ENCODE results near the gene HDAC4. TPM values are rescaled to one million over a fixed set of nuclear protein-coding genes. Genes with fewer than 3 reads are reported as not detected.

The HDAC4 gene
- total and polyA plus RNA-seq, 2 of the 4 experiments (the other 2 are of a cell fraction): 4.1 to 7.2 TPM

GRCh38 chr2:239326831-239327535 lies 73.8 kb downstream of the HDAC4 start:
- no peaks in the 10 kb centered on the region; the same call in 1 of the 2 replicates for H3K9me3 ChIP-seq (ENCODE audit: control insufficient read depth, insufficient read depth, low read length)
- peak overlapping the region; percentile 80; the same call in 1 of the 2 replicates for H3K9ac ChIP-seq (ENCODE audit: low read depth, low read length)
- dilution Hi-C loops (cut with HindIII; ENCODE audit: low sequenced_read_pairs, unreplicated experiment) (no loop called here), in situ Hi-C loops (cut with MboI; ENCODE audit: low sequenced_read_pairs) (no loop called here), intact Hi-C loops (cut with micrococcal nuclease) (no loop called here)
- 93% methylated on average over 5 of the region's 16 CpGs; no CpG with 5 or more reads in 1 of the 2 experiments for WGBS, 2 experiments (ENCODE audit: extremely low coverage in 2 of 2, insufficient read length in 1 of 2)
- peak overlapping the region; percentile 92; the same call in 1 of the 2 replicates for H4K5ac ChIP-seq (ENCODE audit: low read depth, low read length)
- peak overlapping the region; percentile 8; the same call in 1 of the 2 replicates for H3K23ac ChIP-seq (ENCODE audit: low read depth, low read length)
- peaks cover 56% of the 10 kb centered on the region for H3K4me1 ChIP-seq (ENCODE audit: control insufficient read depth, insufficient read depth, low read length)
- no peak overlapping the region for H3K4me3 ChIP-seq (ENCODE audit: insufficient read depth, low read depth, low read length)
- no peak overlapping the region for H2AK9ac ChIP-seq (replicated peaks; ENCODE audit: low read depth, low read length, poor library complexity)
- peak; percentile 69 for DNase-seq
- peak overlapping the region; percentile 96 for H3K27ac ChIP-seq (ENCODE audit: insufficient read depth, low read length)
- peak overlapping the region; percentile 93; the same call in 1 of the 2 replicates for H4K91ac ChIP-seq (ENCODE audit: insufficient read depth, low read depth, low read length)
- H3K36me3 ChIP-seq (ENCODE audit: control insufficient read depth, insufficient read depth, low read length): peaks cover 11% of the 10 kb centered on the region
- H4K20me1 ChIP-seq (ENCODE audit: insufficient read depth, low read length): peaks cover 4% of the 10 kb centered on the region; the same call in 1 of the 2 replicates
- peak overlapping the region; percentile 22; the same call in 1 of the 2 replicates for H2BK120ac ChIP-seq (ENCODE audit: low read depth, low read length)
- peaks cover 28% of the 10 kb centered on the region for H3K9me1 ChIP-seq (ENCODE audit: insufficient read depth, low read length)
- H3K79me1 ChIP-seq (ENCODE audit: low read depth in 1 of 2, low read length in 2 of 2): peaks cover 51 to 83% of the 10 kb centered on the region in 2 experiments
- CTCF ChIA-PET: no interaction called here
- H2BK15ac ChIP-seq (ENCODE audit: low read depth, low read length): no peak overlapping the region
- H3K14ac ChIP-seq (replicated peaks; ENCODE audit: low read depth, low read length): peak overlapping the region; percentile 77; the same call in 1 of the 2 replicates
- no peak for ATAC-seq (ENCODE audit: low read depth)
- no peak overlapping the region for H3K56ac ChIP-seq (ENCODE audit: extremely low read depth, insufficient read depth, low read length)
- no peak overlapping the region for H2AFZ ChIP-seq (replicated peaks; ENCODE audit: low read length, poor library complexity)
- peak overlapping the region; percentile 89 for H3K18ac ChIP-seq (ENCODE audit: low read depth, low read length)
- 0 out of 2 replicates have a peak overlapping the region, but pooled peaks have one; percentile 71 for H2BK20ac ChIP-seq (ENCODE audit: low read depth, low read length)
- peak overlapping the region; percentile 88 for H3K4ac ChIP-seq (ENCODE audit: low read depth, low read length)
- H3K27me3 ChIP-seq (ENCODE audit: control insufficient read depth, insufficient read depth, low read length): no peaks in the 10 kb centered on the region
- BruUV-seq (replicated peaks): no TSS peak
- H2AK5ac ChIP-seq (ENCODE audit: low read depth, low read length): peak overlapping the region; percentile 96
- POLR2A ChIA-PET (ENCODE audit: unreplicated experiment): no interaction called here
- 0 out of 2 replicates have a peak, but pooled peaks have one; percentile 14 for TF ChIP-seq BHLHE40 (IDR thresholded peaks at IDR 0.05; ENCODE audit: low read depth, low read length)
- TF ChIP-seq MAZ (IDR thresholded peaks at IDR 0.05; ENCODE audit: borderline replicate concordance, low read depth, low read length): no peak
- no peak for TF ChIP-seq RCOR1 (IDR thresholded peaks at IDR 0.05; ENCODE audit: insufficient replicate concordance, low read length)
- no peak for TF ChIP-seq FOS (IDR thresholded peaks at IDR 0.05; ENCODE audit: low read depth, low read length)
- no peak for TF ChIP-seq CHD1 (IDR thresholded peaks at IDR 0.05; ENCODE audit: low read depth, low read length)
- no peak for TF ChIP-seq MAFK (IDR thresholded peaks at IDR 0.05; ENCODE audit: low read depth, low read length)
- TF ChIP-seq POLR2A (IDR thresholded peaks at IDR 0.05; ENCODE audit: low read depth, low read length): no peak
- TF ChIP-seq RAD21 (IDR thresholded peaks at IDR 0.05; ENCODE audit: low read length): no peak
- H3K4me2 ChIP-seq (ENCODE audit: low read depth, low read length): no peak overlapping the region
- peak overlapping the region; percentile 95 for H2BK5ac ChIP-seq (ENCODE audit: low read depth, low read length, poor library complexity, severe bottlenecking)
- peak overlapping the region; percentile 74 to 85; a peak in 2 of 4 replicates for H4K8ac ChIP-seq (ENCODE audit: low read depth in 2 of 2, low read length in 2 of 2)

Data from IMR-90 (cell line).